ENCODE results near the gene ALX3.

Gene ALX3

DNA sequence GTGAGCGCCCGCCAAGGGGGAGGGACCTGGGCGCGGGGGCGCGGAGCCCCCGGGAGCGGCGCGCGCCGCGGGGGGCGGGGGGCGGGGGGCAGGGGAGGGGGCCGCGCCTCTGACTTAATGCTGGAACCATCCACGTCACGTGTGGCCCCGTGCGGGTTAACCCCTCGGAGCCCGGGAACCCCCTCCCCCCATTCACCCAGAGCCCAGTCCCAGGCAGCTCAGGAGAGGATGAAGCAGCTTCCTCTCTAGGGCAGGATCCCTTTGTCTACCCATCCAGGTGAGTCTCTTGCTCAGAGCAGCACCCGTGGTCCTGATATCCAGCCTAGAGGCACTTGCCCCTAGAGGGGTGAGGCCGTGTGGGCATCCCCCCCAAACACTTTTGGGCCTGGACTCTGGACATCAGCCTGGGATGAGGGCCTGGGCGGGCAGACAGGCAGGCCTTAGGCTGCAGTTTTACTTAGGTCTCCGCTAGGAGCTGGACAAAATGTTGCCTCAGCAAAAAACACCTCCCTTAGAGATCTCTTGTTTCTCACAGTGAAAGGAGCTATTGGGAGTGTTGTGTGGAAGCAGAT lies at the start of gene ALX3:
Gene ALX3 (minus strand): TSS at position 2 of the 572 bp plus-strand sequence. CDS start 60 bp downstream, outside the sequence.
- DNase-seq (ENCODE audit: low spot score) = no peak

DNA sequence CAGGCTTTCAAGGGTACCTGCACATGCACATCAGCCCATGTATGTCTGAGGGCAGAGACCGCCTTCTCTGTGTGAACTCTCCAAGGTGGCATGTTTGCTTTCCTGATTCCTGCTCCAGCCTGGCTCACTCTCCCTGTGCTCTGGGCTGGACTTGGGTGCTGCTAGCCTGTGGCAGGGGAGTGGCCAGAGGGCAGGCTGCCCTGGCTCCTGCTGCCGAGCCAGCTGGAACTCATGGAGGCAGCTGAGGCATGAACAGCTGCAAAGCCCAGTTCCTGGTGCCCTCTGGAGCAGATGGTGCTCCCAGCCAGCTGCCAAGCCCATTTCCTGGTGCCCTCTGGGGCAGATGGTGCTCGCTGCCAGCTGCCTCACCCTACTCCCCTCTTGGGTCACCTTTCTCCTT lies 49.4 kb upstream of the ALX3 start:
- DNase-seq (ENCODE audit: low spot score) = no peak

DNA sequence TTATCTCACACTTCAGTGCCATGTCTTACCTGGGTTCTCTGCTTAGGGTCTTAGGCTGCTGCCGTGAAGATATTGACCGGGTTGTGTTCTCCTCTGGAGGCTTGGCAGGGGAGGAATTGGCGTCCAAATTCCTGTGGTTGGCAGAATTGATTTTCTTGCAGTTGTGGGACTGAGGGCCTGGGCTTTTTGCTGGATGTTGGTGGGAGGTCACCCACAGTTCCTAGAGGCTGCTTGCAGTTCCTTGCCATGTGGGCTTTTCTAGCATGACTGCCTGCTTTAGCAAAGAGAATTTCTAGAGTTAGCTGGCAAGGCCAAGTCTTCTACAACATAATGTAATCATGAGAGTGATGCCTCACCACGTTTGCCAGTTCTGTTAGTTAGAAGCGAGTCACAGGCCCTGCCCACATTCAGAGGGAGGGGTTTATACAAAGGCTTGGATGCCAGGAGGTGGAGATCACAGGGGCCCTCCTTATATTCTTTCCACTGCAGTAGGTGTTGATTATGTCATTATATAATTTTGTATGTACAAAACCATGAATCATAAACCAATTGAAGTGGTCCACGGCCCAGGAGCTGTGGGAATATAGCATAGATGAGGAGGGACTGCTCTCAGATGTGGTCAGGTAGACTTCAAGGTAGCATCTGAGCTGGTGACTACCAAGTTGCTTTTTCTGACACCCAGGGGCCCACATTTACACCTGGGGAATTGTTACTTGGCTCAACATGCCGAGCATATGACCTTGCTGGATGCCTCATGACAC lies 48.3 kb upstream of the ALX3 start:
- DNase-seq (ENCODE audit: low spot score) = no peak

DNA sequence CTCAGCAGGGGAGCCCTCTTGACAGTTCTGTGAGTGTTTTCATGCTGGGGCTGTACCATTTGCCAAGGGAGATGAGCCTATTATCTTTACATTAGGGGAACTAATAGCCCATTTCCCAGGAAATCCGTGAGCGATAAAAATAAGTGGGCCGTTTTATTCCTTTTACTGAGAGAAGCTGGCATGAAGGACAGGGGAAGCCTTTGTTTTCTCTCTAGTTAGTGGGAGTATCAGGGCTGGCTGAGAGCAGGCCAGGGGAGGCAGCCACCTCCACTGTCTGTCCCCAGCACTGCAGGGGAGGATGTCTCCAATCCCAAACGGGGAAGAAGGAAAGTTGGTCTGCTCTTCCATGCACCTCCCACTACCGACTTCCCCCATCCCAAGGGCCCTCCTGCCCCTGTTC lies 44.3 kb upstream of the ALX3 start:
- DNase-seq (ENCODE audit: low spot score) = no peak

DNA sequence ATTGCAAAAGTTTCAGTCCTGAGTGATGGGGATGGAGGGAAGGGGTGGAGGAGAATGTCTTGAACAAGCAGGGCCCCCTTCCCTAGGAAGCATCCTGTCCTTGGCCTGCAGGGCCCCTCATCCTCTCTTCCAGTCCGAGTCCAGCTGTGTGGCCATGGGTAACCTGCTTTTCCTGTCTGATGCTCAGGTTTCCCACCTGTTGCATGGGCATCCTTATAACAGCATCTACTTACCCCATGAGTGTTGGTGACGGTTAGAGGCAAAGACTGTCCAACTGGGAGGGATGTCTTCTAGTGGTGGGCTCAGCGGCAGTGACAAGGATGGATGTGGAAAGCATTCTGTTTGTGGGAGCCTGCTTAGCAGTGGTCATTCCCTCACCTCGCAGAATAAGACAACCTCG lies 43.7 kb upstream of the ALX3 start:
- no peak for DNase-seq (ENCODE audit: low spot score)

DNA sequence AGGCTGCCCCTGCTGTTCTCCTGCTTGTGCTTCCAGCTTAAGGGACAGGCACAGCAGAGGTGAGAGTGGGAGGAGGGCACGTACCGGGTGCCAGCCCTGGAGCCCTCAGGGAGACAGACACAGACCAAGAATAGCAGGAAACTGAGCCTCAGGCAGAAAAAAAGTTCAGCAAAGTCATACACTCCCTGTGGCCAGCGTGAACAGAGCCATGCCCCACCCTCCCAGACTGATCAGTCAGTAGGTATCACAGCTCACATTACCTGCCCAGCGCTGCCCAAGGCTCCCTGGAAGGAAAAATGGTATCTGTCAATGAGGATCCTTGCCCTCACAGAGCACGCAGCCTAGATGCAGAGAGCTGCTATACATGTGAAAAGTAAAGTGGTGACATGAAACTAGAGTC lies 43.1 kb upstream of the ALX3 start:
- no peak for DNase-seq (ENCODE audit: low spot score)

DNA sequence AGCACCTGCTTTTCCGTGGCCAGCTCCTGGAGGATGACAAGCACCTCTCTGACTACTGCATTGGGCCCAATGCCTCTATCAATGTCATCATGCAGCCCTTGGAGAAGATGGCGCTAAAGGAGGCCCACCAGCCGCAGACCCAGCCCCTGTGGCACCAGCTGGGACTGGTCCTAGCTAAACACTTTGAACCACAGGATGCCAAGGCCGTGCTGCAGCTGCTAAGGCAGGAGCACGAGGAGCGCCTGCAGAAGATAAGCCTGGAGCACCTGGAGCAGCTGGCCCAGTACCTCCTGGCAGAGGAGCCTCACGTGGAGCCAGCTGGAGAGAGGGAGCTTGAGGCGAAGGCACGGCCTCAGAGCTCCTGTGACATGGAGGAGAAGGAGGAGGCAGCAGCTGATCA lies 42.2 kb upstream of the ALX3 start:
- no peak for DNase-seq (ENCODE audit: low spot score)

DNA sequence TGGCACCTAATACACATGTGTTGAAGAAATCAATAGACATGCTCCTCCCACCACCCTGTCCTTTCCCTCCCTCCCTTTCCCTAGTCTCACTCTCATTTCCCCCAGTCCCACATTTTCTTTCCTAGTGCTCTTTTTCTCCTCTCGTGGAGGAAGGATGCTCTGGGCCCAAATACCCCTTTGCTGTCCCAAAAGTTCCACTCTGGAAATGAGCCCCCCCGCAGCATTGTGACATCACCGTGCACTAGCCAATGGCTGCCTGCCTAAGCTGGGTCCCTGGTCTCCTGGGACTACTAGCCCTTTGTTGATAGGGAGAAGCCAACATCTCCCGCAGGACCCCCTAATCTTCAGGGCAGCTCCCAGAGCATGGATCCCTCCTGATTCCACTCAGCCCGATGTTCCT lies 41.7 kb upstream of the ALX3 start, which contains the start of gene UBL4B:
Gene UBL4B (plus strand): TSS at position 301 of the 400 bp plus-strand sequence. CDS start 92 bp downstream, at position 393.
- no peak for DNase-seq (ENCODE audit: low spot score)

DNA sequence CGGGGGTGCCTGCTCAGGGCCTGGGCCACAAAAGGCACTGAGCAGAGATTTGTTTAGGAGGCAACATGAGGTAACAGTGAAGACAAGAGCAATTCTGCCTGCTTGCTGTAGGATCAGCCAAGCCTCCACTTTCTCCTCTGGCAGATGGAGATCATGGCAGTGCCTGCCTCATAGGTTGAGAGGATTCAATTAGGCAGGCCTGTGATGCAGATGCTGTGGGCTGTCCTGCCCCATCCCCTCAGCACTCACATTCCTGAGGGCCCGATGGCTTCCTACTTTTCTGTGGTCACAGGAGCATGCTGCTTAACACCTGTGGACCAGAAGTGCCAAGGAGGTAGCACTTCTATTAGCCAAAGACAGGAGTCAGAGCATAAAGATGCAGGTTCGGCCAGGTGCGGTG lies 40.6 kb upstream of the ALX3 start:
- DNase-seq (ENCODE audit: low spot score) = no peak

DNA sequence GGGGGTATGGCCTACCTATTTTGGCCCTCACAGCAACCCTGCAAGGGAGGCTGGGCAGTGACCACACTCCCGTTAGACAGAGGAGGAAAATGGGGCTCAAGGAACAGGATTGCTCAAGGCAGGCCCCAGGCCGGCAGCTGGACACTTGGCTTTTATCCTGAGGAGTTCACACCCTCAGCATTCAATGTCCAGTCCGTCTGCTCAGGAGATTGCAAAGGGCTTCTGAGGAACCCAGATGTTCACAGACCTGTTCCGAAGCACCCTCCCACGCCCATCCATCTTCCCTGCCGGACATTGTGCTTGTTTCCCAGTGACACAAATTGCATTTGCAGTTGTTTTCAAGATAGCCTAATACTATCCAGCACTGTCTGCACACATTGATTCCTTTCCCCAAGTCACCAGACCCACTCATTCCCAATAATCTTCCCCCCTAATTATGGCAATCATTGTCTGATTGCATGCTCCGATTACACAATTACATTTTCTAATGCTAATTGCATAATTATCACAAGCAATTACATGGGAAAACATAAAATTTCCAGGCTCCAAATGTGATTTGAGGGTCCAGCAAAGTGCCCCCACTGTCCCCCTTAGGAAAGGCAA lies 37.5 kb upstream of the ALX3 start:
- DNase-seq (ENCODE audit: low spot score) = no peak

DNA sequence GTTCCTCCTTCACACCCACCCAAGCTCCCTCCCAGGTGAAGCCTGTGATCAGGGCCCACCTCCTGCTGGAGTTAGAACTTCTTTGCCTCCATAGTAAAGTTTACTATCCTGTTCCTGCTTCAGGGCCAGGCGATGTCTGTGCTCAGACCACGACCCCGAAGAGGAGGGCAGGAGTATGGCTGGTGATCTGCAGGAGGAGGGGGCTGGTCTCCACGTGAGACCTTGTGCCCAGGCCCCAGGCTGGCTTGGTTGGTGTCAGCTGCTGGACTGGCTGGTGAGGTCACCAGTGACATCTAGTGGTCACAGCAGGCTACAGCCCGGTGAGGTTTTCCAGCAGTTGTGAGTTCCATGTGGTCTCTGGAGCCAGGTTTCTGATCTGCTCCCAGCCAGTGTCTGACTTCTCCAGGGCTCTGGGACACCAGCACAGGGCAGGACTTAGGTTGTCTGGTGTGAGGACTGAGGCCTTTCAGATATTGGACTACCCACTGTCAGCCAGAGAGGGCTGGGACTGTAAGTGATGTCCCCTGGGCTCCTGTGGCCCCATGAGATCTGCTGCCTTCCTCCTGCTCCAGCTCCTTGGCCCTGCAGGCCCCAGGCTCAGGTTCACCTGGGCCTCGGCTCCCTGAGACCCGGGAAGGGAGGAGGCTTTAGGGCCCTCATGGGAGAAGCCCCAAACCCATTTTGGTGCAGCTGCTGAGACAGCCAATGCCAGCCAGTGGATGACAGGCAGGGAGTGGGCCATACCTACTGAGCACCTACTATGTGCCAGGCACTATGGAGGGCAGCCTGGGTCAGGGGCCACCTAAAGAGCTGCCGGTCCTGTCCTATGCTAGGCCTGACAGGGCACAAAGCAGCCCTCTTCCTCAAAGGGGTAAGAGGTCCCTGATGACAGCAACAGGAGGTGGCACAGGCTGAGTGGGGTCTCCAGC lies 35.8 kb upstream of the ALX3 start:
- peak; percentile 83 for DNase-seq (ENCODE audit: low spot score)

DNA sequence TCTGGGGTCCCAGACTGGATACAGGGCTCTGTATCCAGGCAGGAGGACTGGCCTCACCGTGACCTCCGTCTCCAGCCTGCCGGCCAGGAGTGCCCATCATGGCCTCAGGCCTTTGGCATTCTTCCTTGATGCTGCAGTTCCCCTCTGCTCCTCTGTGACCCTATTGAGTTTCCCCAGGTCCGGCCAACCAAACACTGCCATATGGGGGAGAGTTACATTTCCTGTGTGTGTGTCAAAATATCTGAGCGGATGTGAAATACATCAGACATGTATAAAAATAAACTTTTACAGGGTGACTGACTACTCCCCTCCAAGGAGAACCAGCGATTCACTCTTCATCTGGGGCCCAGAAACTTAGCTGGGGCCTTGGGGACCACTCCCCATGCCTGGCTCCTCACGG lies 31.6 kb upstream of the ALX3 start:
- DNase-seq (ENCODE audit: low spot score) = peak; percentile 27

DNA sequence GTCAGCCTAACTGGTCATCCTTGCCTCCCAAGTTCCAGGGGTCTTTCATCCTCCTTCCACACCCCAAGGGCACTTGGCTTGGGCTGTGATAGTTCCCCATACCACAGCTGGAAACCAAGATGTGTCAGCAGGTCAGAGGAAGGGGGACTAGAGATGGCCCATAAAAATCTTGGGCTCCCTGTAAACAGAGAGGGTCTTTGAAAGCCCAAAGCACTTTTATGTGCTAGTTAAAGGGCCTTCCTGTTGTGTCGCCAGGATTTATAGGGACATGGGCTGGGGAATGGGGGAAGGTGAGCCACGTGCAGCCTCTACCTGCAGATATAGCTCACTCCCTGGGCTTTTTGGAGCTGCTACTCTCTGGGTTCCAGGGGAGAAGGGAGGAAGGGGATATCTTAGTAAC lies 29.9 kb upstream of the ALX3 start:
- DNase-seq (ENCODE audit: low spot score) = no peak

DNA sequence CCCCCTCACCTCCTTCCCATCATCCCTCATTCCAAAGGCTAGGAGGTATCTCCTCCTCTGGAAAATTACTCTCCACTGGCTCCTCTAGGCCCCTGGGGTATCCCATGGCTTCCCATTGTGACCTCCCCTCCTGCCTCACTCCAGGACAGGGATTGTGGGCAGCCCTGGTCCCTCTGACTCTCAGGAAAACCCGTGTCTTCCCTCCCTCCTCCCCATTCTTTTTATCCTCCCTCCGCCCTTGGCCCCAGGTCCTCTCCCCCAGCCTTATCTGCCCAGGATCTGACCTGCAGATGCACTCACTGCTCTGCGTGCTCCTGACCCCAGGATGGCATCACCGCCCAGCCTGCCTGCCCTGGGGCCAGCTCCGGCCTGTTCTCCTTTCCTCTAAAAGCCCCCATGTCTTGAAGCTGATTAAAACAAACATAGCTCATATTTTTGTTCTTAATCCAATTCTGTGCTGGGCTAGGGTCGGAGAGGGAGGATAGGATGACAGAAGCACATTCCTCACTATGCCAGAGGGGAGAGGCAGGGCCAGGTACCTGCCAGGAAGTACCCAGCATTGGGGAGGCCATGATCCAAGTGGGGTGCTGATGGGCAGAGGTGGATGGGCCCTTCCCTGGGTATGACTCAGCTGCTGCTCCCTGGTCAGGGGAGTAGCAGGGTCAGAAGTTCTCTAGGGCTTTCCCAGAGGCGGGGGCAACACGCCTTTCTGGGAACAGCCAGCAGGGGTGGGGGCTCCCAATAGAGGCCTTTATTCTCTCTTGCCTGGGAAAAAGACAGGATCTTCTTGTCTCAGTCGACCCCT lies 28.0 kb upstream of the ALX3 start:
- no peak for DNase-seq (ENCODE audit: low spot score)

DNA sequence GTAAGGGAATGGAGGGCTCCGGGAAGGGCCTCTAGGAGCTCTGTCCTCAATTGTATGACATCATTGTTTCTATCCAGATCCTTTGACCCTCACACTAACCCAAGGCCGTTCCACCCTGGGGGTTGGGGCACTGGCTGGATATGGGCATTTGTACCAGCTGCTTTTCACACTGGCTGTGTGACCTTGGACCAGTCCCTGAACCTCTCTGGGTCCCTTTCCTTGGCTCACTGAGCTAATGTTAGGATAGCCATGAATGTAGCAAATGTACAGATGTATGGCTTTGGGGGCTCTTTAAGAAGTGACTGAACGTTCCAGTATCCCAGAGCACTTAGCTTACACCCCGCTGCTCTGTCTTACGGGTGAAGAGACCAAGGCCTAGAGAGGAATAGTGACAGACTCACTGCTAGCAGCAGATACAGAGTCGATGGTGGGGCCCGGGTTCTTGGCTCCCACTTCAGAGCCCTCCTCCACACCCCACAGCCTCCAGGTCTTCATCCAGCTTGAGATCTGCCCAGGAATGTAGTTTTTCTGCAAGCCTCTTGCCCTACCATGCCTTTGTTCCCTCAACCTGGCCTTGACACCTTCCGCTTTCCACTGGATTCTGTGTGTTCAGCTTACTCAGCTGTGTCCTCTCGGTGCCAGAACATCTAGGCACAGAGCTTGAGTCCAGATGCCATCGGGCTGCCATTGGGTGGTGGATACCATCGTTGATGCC lies 27.2 kb upstream of the ALX3 start:
- DNase-seq (ENCODE audit: low spot score) = no peak

DNA sequence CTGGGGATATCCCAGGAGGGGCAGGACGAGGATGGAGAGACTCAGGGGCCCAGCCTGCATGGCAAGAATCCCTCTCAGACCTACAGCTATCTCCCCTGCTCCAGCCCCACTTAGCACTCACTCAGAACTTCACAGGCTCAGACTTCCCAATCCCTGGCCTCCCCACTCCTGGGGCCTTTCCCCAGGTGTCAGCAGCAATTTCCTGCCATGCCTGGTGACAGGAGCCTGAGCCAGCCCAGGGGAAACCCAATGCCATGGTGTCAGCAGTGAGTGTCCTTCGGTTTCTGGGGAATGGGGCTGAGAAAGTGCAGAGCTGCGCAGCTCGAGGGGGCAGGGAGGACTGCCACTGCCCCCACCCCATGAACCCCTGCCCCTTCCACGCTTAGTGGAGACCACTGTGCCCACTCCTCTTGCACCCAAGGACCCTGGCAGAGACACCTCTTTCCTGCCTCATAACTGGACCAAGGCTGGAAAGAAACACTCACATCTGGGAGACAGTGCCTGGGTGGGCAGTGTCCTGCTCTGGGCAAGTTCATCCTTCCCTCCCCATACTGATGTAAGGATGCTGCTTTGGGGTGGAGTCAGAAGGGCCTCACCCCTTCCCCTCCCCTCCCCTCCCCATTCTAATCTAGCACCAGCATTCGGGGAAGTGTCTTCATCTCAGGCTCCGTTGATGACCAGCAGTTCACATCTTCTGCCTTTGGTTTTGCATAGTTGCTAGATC lies 24.6 kb upstream of the ALX3 start:
- no peak for DNase-seq (ENCODE audit: low spot score)

DNA sequence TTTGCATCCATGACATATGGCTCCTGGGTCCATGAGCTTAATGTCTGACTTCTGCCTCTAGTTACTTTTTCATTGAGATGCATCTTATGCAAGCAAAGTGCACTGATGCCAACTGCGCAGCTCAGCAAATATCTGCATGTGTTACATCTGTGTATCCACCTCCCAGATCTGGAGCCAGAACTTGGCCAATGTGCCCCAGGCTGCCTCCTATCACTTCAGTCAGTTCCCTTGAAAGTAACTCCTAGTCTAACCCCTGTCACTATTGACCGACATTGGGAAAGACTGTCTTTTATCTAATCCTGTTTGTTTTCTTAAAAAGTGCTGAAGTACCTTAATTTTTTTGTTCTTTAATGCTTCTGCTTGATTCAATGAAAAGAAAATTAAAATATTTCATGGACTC lies 22.5 kb upstream of the ALX3 start:
- DNase-seq (ENCODE audit: low spot score) = no peak

DNA sequence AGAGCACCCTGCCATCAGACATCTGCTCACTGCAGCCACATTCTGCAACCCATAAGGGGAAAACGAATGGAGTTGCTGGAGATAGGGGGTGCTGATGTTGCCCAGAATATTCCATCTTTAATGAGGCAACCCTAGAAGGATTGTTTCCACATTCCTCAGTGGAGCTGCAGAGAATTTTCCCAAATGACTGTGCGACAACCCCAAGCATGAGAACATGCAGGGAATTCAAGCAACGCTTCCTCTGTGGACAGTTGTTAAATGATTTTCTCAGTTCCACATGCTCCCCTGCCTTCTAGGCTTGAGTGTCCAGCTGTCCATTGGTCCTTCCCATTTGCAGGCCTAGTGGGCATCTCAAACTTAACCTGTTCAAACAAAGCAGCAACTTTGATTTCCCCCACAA lies 21.3 kb upstream of the ALX3 start:
- no peak for DNase-seq (ENCODE audit: low spot score)

DNA sequence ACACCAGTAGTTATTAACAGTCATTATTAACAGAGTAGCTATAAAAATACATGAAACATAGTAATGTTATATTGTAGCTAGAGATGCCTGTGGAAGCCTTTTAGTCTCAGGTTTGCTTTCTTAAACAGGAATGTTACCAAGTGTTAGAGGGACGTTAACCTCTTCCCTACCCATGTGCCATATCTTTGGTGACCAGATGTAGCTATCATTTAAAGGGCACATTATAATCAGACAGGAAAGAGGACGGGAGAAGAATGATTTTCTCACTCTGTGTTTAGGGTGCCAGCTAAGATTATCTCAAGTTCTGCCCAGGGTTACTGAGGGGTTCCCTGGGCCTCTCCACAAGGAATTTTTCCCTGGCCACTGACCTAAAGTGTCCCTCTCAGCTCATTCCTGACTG lies 20.9 kb upstream of the ALX3 start:
- DNase-seq (ENCODE audit: low spot score) = no peak

DNA sequence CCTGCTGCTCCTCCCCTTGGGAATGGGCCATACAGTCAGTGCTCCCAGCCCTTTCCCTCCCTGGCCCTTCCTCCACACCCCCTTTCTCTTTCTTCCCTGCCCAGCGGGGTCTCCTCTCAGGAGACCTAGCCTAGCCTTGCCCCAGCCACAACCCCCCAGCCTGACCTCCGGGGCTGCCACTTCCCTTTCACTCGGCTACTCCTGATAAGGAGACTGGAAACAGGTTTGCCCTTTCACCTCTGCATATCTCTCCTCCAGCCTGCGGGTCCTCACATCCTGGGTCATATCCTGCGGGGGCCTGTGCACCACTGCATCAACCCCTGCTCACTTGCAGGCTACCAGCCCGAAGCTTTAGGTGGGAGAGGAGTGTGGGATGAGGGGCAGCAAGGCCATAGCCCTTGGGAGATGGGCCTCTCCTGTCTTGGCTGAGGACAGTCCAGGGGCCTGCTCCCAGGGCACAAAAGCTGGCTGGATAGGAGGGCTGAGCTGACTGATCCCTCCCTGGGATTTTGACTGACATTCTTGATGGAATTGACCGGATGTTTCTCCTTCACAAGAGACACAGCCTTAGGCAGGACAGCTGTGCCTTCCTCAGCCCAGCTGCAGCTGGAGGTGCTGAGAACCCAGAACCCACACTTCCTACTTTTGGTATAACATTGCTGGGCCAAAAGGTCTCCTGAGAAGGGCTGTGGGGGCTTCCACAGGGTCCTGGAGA lies 19.2 kb upstream of the ALX3 start:
- DNase-seq (ENCODE audit: low spot score) = no peak

All from NAMALWA (cell line).